ENCODE data around the gene HRC.
A peak's percentile ranks its signal among the peaks of the same experiment; 100 is the strongest.
"Not testable (repeated sequence)": the region's sequence is repeated elsewhere in the genome, so short reads cannot be mapped to it uniquely, and the experiment has no call there.

Gene HRC

DNA sequence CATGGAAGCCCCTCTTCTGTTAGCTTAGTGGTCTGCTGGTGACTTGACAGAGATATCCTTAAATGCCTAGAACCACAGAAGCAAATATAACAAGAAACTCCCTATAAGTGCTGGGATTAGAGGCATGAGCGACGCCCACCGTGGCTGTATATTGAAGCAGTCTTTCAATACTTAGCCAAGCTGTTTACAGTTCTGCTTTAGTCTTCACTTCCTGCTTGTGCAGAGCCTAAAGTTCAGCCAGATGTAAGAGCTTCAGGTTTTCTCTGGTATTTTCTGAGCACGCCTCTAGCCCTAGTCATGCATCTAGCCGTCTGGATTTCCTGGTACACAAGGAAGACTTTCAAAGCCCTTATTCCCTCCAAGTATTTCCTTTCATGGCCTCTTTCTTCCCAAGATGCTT lies 30.9 kb upstream of the HRC start:
- Histone ChIP-seq H3F3A (ENCODE audit: insufficient read depth, low read length) (no peaks in the 10 kb centered on the region), H3K79me2 (ENCODE audit: low read length) (no peaks in the 10 kb centered on the region), H3K27me3 (replicated peaks; ENCODE audit: insufficient read depth, low read length) (peaks cover 45% of the 10 kb centered on the region), H3K27ac (ENCODE audit: low read length) (no peak overlapping the region), H3K9ac (ENCODE audit: low read length) (no peak overlapping the region), H3K9me2 (replicated peaks; ENCODE audit: insufficient read depth, low read length) (no peaks in the 10 kb centered on the region), H4K20me1 (ENCODE audit: insufficient read depth, low read length) (no peaks in the 10 kb centered on the region), H3K4me2 (ENCODE audit: low read depth, low read length) (no peak overlapping the region), H3K4me1 (ENCODE audit: low read length) (no peaks in the 10 kb centered on the region), H3K9me3 (replicated peaks; ENCODE audit: insufficient read depth, low read length) (no peaks in the 10 kb centered on the region), H2AFZ (ENCODE audit: low read length) (no peak overlapping the region), H3K36me3 (replicated peaks; ENCODE audit: insufficient read depth, low read length) (no peaks in the 10 kb centered on the region), H3K4me3 (ENCODE audit: low read length) (no peak overlapping the region)
- TF ChIP-seq EZH2phosphoT487 (IDR thresholded peaks at IDR 0.05; ENCODE audit: low read length) (no peak), EZH2 (optimal IDR thresholded peaks at IDR 0.05; ENCODE audit: low read depth, low read length) (no peak), CTCF (IDR thresholded peaks at IDR 0.05; ENCODE audit: low read length) (no peak)
- no peak for DNase-seq

DNA sequence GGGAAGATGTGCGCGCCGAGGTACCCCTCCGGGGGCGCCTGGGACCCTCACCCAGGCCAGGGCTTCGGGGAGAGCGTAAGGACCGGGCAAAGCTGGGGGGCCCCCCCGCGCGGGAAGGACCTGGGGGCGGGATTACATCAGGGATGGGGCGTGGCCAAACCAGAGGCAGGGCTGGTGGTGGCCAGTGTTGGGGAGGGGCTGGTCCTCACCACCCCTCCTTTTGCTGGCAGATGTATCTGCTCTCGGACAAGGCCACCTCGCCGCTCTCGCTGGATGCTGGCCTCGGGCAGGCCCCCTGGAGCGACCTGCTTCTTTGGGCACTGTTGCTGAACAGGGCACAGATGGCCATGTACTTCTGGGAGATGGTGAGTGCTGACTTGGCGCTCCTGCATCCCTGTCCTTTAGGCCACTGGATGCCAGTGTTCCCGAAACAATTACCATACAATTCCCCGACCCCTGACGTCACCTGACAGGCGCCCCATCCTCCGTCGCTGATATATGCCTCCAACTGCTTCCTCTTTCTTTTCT lies 27.7 kb upstream of the HRC start:
- Histone ChIP-seq H3K27me3 (replicated peaks; ENCODE audit: insufficient read depth, low read length) (peaks cover 40% of the 10 kb centered on the region), H3K4me2 (ENCODE audit: low read depth, low read length) (peak overlapping the region; percentile 34; the same call in 1 of the 2 replicates), H2AFZ (ENCODE audit: low read length) (no peak overlapping the region), H3K36me3 (replicated peaks; ENCODE audit: insufficient read depth, low read length) (no peaks in the 10 kb centered on the region), H3K27ac (ENCODE audit: low read length) (no peak overlapping the region), H4K20me1 (ENCODE audit: insufficient read depth, low read length) (no peaks in the 10 kb centered on the region), H3K9ac (ENCODE audit: low read length) (no peak overlapping the region), H3K9me2 (replicated peaks; ENCODE audit: insufficient read depth, low read length) (no peaks in the 10 kb centered on the region), H3K79me2 (ENCODE audit: low read length) (no peaks in the 10 kb centered on the region), H3K4me3 (ENCODE audit: low read length) (no peak overlapping the region), H3K9me3 (replicated peaks; ENCODE audit: insufficient read depth, low read length) (no peaks in the 10 kb centered on the region), H3F3A (ENCODE audit: insufficient read depth, low read length) (no peaks in the 10 kb centered on the region), H3K4me1 (ENCODE audit: low read length) (no peaks in the 10 kb centered on the region)
- TF ChIP-seq CTCF (IDR thresholded peaks at IDR 0.05; ENCODE audit: low read length) (no peak), EZH2phosphoT487 (IDR thresholded peaks at IDR 0.05; ENCODE audit: low read length) (no peak), EZH2 (optimal IDR thresholded peaks at IDR 0.05; ENCODE audit: low read depth, low read length) (no peak)
- DNase-seq = no peak

DNA sequence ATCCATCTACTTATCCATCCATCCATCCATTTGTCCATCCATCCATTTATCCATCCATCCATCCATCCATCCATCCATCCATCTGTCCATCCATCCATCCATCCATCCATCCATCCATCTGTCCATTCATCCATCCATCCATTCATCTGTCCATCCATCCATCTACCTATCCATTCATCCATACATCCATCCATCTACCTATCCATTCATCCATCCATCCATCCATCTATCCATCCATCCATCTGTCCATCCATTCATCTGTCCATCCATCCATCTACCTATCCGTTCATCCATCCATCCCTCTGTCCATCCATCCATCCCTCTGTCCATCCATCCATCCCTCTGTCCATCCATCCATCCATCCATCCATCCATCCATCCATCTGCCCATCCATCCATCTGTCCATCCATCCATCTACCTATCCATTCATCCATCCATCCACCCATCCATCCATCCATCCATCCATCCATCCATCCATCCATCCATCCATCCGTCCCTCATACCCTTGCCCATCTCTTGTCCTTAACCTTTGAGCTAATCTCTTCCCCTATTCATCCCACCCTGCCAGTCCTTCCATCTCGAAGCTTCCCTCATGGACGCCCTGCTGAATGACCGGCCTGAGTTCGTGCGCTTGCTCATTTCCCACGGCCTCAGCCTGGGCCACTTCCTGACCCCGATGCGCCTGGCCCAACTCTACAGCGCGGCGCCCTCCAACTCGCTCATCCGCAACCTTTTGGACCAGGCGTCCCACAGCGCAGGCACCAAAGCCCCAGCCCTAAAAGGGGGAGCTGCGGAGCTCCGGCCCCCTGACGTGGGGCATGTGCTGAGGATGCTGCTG lies 27.0 kb upstream of the HRC start:
- not testable (repeated sequence) for H3K9me3 ChIP-seq (replicated peaks; ENCODE audit: insufficient read depth, low read length); H3K79me2 ChIP-seq (ENCODE audit: low read length); H3K4me3 ChIP-seq (ENCODE audit: low read length); H3K9me2 ChIP-seq (replicated peaks; ENCODE audit: insufficient read depth, low read length); H3K27ac ChIP-seq (ENCODE audit: low read length); H4K20me1 ChIP-seq (ENCODE audit: insufficient read depth, low read length); H3K9ac ChIP-seq (ENCODE audit: low read length); H3F3A ChIP-seq (ENCODE audit: insufficient read depth, low read length); H3K4me1 ChIP-seq (ENCODE audit: low read length); H2AFZ ChIP-seq (ENCODE audit: low read length); H3K36me3 ChIP-seq (replicated peaks; ENCODE audit: insufficient read depth, low read length); DNase-seq; H3K4me2 ChIP-seq (ENCODE audit: low read depth, low read length)
- peaks cover 46% of the 10 kb centered on the region for H3K27me3 ChIP-seq (replicated peaks; ENCODE audit: insufficient read depth, low read length)

DNA sequence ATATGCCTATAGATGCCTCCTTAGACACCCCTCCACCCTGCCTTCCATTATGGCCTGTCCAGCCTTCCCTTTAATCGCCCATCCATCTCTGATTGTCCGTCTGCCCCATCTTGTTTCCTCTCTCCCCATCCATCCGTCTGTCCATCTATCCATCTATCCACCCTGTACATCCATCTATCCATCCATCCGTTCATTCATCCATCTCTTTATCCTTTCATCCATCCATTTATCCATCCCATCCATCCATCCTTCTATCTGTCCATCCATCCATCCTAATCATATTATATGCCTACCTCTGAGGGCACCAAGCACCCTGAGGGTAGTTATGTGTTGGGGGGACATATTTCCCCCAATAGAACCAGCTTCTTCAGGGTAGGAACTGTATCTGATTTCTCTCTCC lies 25.5 kb upstream of the HRC start:
- H3F3A ChIP-seq (ENCODE audit: insufficient read depth, low read length) = no peaks in the 10 kb centered on the region
- no peaks in the 10 kb centered on the region for H3K9me3 ChIP-seq (replicated peaks; ENCODE audit: insufficient read depth, low read length)
- DNase-seq = no peak
- no peaks in the 10 kb centered on the region for H3K4me1 ChIP-seq (ENCODE audit: low read length)
- H3K27me3 ChIP-seq (replicated peaks; ENCODE audit: insufficient read depth, low read length) = peaks cover 54% of the 10 kb centered on the region
- H3K9me2 ChIP-seq (replicated peaks; ENCODE audit: insufficient read depth, low read length) = no peaks in the 10 kb centered on the region
- no peaks in the 10 kb centered on the region for H3K36me3 ChIP-seq (replicated peaks; ENCODE audit: insufficient read depth, low read length)
- H3K27ac ChIP-seq (ENCODE audit: low read length) = no peak overlapping the region
- no peak overlapping the region for H2AFZ ChIP-seq (ENCODE audit: low read length)
- no peak overlapping the region for H3K4me3 ChIP-seq (ENCODE audit: low read length)
- H3K79me2 ChIP-seq (ENCODE audit: low read length) = no peaks in the 10 kb centered on the region
- H4K20me1 ChIP-seq (ENCODE audit: insufficient read depth, low read length) = no peaks in the 10 kb centered on the region
- no peak overlapping the region for H3K9ac ChIP-seq (ENCODE audit: low read length)
- TF ChIP-seq EZH2phosphoT487 (IDR thresholded peaks at IDR 0.05; ENCODE audit: low read length) (no peak), CTCF (IDR thresholded peaks at IDR 0.05; ENCODE audit: low read length) (no peak), EZH2 (optimal IDR thresholded peaks at IDR 0.05; ENCODE audit: low read depth, low read length) (no peak)
- no peak overlapping the region for H3K4me2 ChIP-seq (ENCODE audit: low read depth, low read length)

Data from MM.1S (cell line).